Neural cell (in vitro differentiated cells): ENCODE measurements around the gene WDR36. TPM values are rescaled to one million over a fixed set of nuclear protein-coding genes. Genes with fewer than 3 reads are reported as not detected.

Experiments
- H2AFZ ChIP-seq: fragments of 200-600, 300-800 bp; sonication (generic), shearing (Covaris generic); 2 replicates; pipeline ENCODE4 v1.6.0; 2014; ENCODE audit warnings: low read depth, mild to moderate bottlenecking, antibody characterized with exemption, low read length, moderate library complexity
- H3F3A ChIP-seq: fragments of 200-600 bp; shearing (Covaris generic); 2 replicates; pipeline ENCODE4 v1.6.1; 2016; ENCODE audit warnings: mild to moderate bottlenecking, moderate library complexity, mixed read lengths, antibody characterized with exemption, low read length; ENCODE audit not compliant: insufficient read depth, poor library complexity, severe bottlenecking
- H3K27ac ChIP-seq: fragments of 200-600, 300-800 bp; sonication (generic), shearing (Covaris generic); 2 replicates; pipeline ENCODE4 v1.5.1; 2014; ENCODE audit warnings: mild to moderate bottlenecking, low read length, moderate library complexity
- H3K27me3 ChIP-seq: fragments of 300-800, 200-600 bp; sonication (generic), shearing (Covaris generic); 2 replicates; pipeline ENCODE4 v1.6.0; 2014; ENCODE audit warnings: mild to moderate bottlenecking, low read depth, low read length, moderate library complexity; ENCODE audit not compliant: insufficient read depth
- H3K36me3 ChIP-seq: fragments of 300-800, 200-600 bp; sonication (generic), shearing (Covaris generic); 2 replicates; pipeline ENCODE4 v1.5.1; 2014; ENCODE audit warnings: mild to moderate bottlenecking, antibody characterized with exemption, low read length, moderate library complexity; ENCODE audit not compliant: insufficient read depth
- H3K4me2 ChIP-seq: fragments of 300-800, 200-600 bp; sonication (generic), shearing (Covaris generic); 2 replicates; pipeline ENCODE4 v1.6.0; 2014; ENCODE audit warnings: mild to moderate bottlenecking, low read length
- H3K4me3 ChIP-seq: fragments of 300-800, 200-600 bp; sonication (generic), shearing (Covaris generic); 2 replicates; pipeline ENCODE4 v1.5.1; 2014; ENCODE audit warnings: mild to moderate bottlenecking, low read length, moderate library complexity
- H3K79me2 ChIP-seq: fragments of 200-600 bp; shearing (Covaris generic); replicated peaks from 2 replicates; pipeline ENCODE4 v1.6.0; 2014; ENCODE audit warnings: mild to moderate bottlenecking, low read length, moderate library complexity; ENCODE audit not compliant: insufficient read depth
- H3K9ac ChIP-seq: fragments of 300-800, 200-600 bp; sonication (generic), shearing (Covaris generic); 2 replicates; pipeline ENCODE4 v1.6.1; 2016; ENCODE audit warnings: mild to moderate bottlenecking, low read length, mixed read lengths
- H3K9me2 ChIP-seq: fragments of 200-600 bp; shearing (Covaris generic); 2 replicates; pipeline ENCODE4 v1.6.1; 2016; ENCODE audit warnings: mild to moderate bottlenecking, low read length, mixed read lengths; ENCODE audit not compliant: insufficient read depth
- H3K9me3 ChIP-seq: fragments of 200-600, 300-800 bp; sonication (generic), shearing (Covaris generic); 2 replicates; pipeline ENCODE4 v1.6.1; 2016; ENCODE audit warnings: mild to moderate bottlenecking, mixed run types, low read length, moderate library complexity, mixed read lengths
- H4K20me1 ChIP-seq: fragments of 200-600 bp; shearing (Covaris generic); 2 replicates; pipeline ENCODE4 v1.6.1; 2016; ENCODE audit warnings: mild to moderate bottlenecking, mixed run types; ENCODE audit not compliant: insufficient read depth
- CTCF ChIP-seq: fragments of 450-650 bp; IDR thresholded peaks from 2 replicates; pipeline ENCODE4 v1.5.1; 2014; ENCODE audit warnings: antibody characterized with exemption, mild to moderate bottlenecking, moderate library complexity; ENCODE audit not compliant: poor library complexity, severe bottlenecking
- EP300 ChIP-seq: fragments of 450-650 bp; conservative IDR thresholded peaks from 2 replicates; pipeline ENCODE4 v1.6.1; 2014; ENCODE audit warnings: antibody characterized with exemption, mild to moderate bottlenecking, moderate library complexity; ENCODE audit not compliant: poor library complexity, severe bottlenecking
- EZH2 ChIP-seq: fragments of 200-600, 300-800 bp; shearing (Covaris generic), sonication (generic); IDR thresholded peaks from 2 replicates; pipeline ENCODE4 v1.6.1; 2014; ENCODE audit warnings: antibody characterized with exemption, low read length, borderline replicate concordance, mild to moderate bottlenecking; ENCODE audit not compliant: insufficient read depth, poor library complexity, severe bottlenecking
- MXI1 ChIP-seq: fragments of 450-650 bp; conservative IDR thresholded peaks from 2 replicates; pipeline ENCODE4 v1.6.1; 2014; ENCODE audit warnings: antibody characterized with exemption, mild to moderate bottlenecking; ENCODE audit not compliant: poor library complexity, severe bottlenecking
- POLR2AphosphoS5 ChIP-seq: IDR thresholded peaks from 2 replicates; pipeline ENCODE4 v1.6.1; 2012
- RAD21 ChIP-seq: fragments of 450-650 bp; conservative IDR thresholded peaks from 2 replicates; pipeline ENCODE4 v1.6.1; 2014; ENCODE audit warnings: antibody characterized with exemption, mild to moderate bottlenecking, moderate library complexity
- REST ChIP-seq: IDR thresholded peaks from 2 replicates; pipeline ENCODE4 v1.6.1; 2012; ENCODE audit warnings: borderline replicate concordance
- SMC3 ChIP-seq: fragments of 450-650 bp; conservative IDR thresholded peaks from 2 replicates; pipeline ENCODE4 v1.6.1; 2014; ENCODE audit warnings: antibody characterized with exemption, mild to moderate bottlenecking, moderate library complexity; ENCODE audit not compliant: poor library complexity
- TAF1 ChIP-seq: IDR thresholded peaks from 2 replicates; pipeline ENCODE4 v1.6.1; 2012; ENCODE audit warnings: low read depth
- polyA plus RNA-seq: library from polyadenylated mRNA; depleted of rRNA; stranded (reverse); fragments of >200 nt; gene quantifications from 2 replicates; pipeline ENCODE4 v1.2.3, GENCODE V29; 2014

The WDR36 gene
- polyA plus RNA-seq, 1 donor from 2014 or later, result 25.8 TPM

GRCh38 chr5:111076091-111076490 is 16.1 kb upstream of the WDR36 start:
- Histone ChIP-seq H3K9me3 (no peaks in the 10 kb centered on the region), H3K4me3 (no peak overlapping the region)

GRCh38 chr5:111077678-111078077 is 14.5 kb upstream of the WDR36 start:
- no peak overlapping the region for H3K4me3 ChIP-seq
- H3K27ac ChIP-seq, result no peak overlapping the region
- peaks cover 22% of the 10 kb centered on the region for H3K27me3 ChIP-seq
- TF ChIP-seq REST (no peak), EZH2 (no peak), CTCF (no peak), SMC3 (no peak), MXI1 (no peak), EP300 (no peak)

More at GRCh38 chr5:111076091-111076490, 16.1 kb upstream of the WDR36 start:
- no peak for TF ChIP-seq CTCF
- no peak for TF ChIP-seq SMC3
- TF ChIP-seq EZH2, result no peak
- TF ChIP-seq RAD21, result no peak
- no peak for TF ChIP-seq MXI1
- TF ChIP-seq EP300, result no peak
- no peak for TF ChIP-seq POLR2AphosphoS5
- no peak for TF ChIP-seq REST
- no peak for TF ChIP-seq TAF1
- H4K20me1 ChIP-seq, result no peaks in the 10 kb centered on the region
- no peaks in the 10 kb centered on the region for H3K9me2 ChIP-seq
- H2AFZ ChIP-seq, result no peak overlapping the region
- no peaks in the 10 kb centered on the region for H3K36me3 ChIP-seq
- peaks cover 38% of the 10 kb centered on the region for H3K27me3 ChIP-seq
- no peak overlapping the region for H3K9ac ChIP-seq
- H3K4me2 ChIP-seq, result no peak overlapping the region
- no peak overlapping the region for H3K27ac ChIP-seq
- H3K79me2 ChIP-seq, result no peaks in the 10 kb centered on the region
- H3F3A ChIP-seq, result no peaks in the 10 kb centered on the region

More at GRCh38 chr5:111077678-111078077, 14.5 kb upstream of the WDR36 start:
- Histone ChIP-seq H3K9ac (no peak overlapping the region), H3K79me2 (no peaks in the 10 kb centered on the region), H3K4me2 (no peak overlapping the region), H2AFZ (no peak overlapping the region), H3K36me3 (no peaks in the 10 kb centered on the region), H3K9me3 (no peaks in the 10 kb centered on the region), H4K20me1 (no peaks in the 10 kb centered on the region), H3F3A (no peaks in the 10 kb centered on the region), H3K9me2 (no peaks in the 10 kb centered on the region)
